Measurements from ENCODE around the gene RSPH1.
"Not testable (repeated sequence)": the region's sequence is repeated elsewhere in the genome, so short reads cannot be mapped to it uniquely, and the experiment has no call there.

Gene RSPH1

DNA sequence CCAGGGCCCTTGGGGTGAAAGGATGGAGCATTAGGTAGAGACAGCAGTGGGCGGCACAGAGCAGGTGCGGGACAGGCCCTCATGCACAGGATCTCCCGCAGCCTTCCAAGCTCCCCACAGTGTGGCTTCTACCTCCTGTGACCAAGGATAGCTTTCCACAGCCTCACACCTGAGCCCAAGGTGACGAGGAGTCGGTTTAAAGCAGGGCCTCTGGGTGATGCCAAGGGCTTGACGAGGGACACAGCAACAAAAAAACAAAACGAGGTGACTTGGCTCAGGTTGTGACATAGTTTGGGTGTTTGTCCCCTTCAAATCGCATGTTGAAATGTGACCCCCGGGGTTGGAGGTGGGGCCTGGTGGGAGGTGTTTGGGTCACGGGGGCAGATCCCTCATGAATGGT is 15.3 kb downstream of the RSPH1 start:
- DNase-seq: no peak

GRCh38 chr21:42479582-42479981 is 16.4 kb downstream of the RSPH1 start:
- DNase-seq: no peak

DNA sequence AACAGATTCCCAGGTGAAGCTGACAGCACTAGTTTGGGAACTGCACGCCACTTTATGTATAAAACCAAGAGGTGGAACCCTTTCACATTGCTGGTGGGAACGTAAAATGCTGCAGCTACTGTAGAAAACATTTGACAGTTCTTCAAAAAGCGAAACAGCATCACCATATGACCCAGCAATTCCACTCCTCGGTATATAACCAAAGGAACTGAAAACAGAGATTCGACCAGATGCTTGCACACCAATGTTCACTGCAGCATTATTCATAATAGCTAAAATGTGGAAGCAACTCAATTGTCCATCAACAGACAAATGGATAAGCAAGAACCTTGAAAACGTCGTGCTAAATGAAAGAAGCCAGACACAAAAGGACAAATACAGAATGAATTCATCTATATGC is 17.5 kb downstream of the RSPH1 start:
- DNase-seq: no peak

DNA sequence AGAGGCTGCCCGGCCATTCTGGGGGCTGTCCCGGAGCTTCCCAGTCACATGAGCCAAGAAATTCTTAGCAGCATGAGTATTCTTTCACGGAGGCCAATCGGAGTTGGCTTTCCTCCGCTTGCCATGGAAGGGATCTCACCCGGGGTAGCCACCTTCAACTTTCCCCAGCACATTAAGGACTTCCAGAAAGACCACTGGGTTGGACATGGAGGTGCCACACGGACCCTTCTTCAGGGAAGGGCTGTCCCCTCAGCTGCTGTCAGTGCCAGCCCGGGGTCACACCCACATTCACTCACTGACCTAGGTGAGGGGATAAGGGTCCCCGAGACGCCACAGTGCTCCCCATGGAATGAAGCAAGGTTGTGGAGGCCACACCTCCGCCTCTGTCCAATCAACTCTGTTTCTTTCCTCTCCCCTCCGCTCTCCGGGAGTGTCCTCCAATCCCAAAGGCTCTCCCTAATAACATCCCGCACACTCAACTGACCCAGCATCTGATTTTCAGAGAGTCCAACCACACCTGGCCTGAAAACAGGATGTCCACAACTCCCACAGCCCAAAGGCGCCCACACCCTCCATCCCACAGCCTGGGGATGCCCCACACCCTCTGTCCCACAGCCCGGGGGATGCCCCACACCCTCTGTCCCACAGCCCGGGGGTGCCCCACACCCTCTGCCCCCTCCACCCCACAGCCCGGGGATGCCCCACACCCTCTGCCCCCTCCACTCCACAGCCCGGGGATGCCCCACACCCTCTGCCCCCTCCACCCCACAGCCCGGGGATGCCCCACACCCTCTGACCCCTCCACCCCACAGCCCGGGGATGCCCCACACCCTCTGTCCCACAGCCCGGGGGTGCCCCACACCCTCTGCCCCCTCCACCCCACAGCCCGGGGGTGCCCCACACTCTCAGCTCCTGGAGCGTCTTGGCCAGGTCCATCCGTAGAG is 19.4 kb downstream of the RSPH1 start:
- no peak for DNase-seq

DNA sequence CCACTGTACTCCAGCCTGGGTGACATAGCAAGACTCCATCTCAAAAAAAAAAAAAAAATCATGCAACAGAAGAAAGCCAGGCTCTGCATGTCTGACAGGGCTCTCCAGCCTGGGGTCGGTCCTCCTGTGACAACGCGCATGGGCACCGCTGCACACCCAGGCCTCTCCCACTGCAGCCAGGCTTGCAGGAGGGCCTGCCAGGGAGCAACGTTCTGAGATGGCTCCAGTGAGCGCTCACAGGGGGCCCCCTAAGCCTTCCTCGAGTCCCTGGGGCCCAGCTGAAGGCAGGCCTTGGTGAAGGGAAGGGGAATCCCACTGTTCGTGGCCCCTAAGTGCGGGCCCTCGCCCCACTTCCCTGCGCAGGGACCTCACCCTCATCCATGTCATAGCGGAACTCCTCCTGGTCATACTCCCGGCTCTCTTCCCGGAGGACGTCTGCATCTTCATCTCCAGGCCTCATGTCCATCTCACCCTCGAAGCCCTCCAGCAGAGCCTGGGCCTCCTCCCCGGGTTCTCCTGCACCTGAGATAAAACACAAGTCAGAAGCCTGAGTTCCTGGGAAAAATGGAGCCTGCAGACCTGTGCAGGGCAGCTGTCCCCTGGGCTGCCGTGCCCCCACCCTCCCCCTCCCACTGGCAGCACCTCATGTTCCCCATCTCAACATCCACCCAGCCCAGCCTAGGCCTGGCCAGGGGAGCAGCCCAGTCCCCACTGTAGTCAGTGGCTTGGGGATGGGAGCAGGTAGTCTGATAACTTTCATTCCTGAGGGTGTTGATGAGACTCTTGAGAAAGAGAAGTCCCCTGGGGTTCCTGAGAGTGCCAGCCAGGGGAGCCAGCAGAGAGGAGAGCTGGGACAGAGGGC is 20.3 kb downstream of the RSPH1 start:
- no peak for DNase-seq

DNA sequence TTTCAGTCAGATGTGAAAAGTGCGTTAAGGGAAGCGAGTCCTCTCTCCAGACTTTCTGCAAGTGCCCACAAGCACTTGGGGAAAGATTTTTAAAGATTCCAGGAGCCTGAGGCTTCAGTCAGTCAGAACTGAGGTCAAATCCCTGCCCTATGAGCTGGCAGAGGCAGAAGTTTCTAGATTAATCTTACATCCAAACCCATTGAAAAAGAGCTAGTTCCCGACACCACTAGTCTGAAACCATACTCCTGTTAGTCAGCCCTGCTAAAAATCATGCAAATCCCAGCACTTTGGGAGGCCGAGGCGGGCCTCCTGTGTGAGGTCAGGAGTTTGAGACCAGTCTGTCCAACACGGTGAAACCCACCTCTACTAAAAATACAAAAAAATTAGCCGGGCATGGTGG is 21.0 kb downstream of the RSPH1 start:
- no peak for DNase-seq

DNA sequence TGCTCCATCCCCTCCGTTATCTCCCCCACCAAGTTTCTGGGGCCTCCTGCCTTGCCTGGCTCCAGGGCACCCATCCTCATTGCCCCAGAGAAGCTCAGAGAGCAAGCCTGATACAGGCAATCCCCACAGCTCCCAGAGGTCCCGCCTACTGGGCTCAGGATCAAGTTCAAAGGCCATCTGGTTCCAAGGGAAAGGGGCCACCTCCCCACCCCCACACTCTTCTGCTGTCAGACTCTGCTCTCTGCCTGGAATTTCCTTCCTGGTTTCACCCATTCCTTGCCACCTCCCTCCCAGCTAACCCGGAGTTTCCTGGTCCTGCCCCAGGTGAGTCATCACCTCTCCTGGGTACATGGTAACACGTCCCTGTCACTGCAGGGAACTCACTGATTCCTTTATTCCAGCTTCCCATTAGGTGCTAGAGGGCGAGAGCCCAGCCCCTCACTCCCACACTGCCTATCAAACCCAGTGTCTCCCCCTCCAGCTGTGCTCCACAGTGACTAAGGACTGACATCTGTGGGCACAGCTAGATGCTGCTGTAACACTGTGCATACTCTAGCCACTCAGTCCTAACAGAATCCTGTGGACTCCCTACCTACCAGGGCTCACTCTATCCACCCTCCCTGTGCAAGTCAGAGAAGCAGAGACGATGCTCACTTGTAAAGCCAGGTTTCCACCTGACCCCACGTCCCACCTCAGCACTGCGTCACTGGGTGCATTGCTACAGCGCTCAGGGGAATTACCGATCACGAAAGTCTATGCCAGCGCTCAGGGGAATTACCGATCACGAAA is 21.8 kb downstream of the RSPH1 start:
- no peak for DNase-seq

DNA sequence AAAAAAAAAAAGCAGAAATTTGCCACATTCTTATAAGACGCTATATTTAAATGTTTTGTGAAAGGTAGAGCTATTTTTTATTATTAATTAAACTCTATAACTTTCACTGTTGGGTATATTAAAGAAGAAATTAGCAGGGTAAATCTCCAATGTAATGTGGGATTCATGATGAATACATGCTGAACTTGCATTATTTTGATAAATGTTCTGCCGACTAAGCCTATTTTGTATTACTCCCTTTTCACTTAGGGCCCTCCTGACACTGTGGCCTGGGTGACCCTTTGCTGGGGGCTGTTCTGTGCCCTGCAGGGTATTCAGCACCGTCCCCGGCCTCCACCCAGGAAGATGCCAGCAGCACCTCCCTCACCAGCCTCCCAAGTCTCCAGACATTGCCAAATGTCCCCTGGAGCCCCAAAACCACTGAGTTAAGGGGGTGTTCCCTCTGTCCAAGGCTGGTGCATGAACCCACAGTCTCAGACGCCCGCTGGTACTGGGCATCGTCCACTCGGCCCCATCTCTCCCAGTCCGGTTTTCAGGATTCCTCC is 22.5 kb downstream of the RSPH1 start:
- DNase-seq: no peak

GRCh38 chr21:42472521-42472920 is 23.5 kb downstream of the RSPH1 start:
- DNase-seq: no peak

GRCh38 chr21:42471716-42472330 is 24.2 kb downstream of the RSPH1 start:
- no peak for DNase-seq

DNA sequence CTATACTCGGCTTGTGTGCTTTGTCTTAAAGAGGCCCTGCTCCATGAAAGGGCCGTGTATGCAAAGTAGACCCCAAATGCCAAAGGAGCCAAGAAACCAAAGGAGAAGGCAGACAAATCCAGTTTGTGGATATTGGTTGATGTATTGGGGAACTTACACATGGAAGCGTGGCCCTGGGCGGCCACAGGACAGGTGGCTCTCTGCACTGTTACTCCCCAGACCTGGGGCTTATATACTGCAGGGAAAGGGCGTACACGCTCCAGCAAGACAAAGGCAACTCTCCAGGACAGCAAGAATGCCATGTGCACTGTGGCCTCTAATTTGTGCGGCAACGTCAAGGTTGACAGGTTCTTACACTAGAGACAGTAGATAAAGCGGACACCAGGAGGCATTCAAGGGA is 24.8 kb downstream of the RSPH1 start:
- DNase-seq: no peak

GRCh38 chr21:42469726-42470125 is 26.3 kb downstream of the RSPH1 start:
- not testable (repeated sequence) for DNase-seq

DNA sequence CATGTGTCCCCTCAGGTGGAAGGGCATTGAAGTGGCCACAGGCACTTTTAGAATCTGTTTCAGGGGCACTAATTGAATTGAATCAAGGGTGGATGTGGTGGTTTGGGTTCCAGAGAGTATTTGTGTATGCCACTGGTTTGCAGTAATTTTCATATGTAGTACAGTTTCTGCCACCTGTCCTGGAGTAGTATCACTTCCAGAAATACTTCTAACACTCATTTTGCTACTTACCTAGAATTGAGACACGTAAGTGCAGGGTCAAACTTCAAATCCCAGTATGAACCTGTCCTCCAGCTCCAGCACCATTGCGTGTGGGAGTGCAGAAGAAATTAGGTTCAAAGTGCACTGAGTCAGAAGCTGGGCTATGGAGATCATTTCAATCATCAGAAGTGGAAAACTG is 26.8 kb downstream of the RSPH1 start:
- DNase-seq: no peak

- no peak for DNase-seq
Measured at GRCh38 chr21:42468491-42469131, 27.4 kb downstream of the RSPH1 start.

DNA sequence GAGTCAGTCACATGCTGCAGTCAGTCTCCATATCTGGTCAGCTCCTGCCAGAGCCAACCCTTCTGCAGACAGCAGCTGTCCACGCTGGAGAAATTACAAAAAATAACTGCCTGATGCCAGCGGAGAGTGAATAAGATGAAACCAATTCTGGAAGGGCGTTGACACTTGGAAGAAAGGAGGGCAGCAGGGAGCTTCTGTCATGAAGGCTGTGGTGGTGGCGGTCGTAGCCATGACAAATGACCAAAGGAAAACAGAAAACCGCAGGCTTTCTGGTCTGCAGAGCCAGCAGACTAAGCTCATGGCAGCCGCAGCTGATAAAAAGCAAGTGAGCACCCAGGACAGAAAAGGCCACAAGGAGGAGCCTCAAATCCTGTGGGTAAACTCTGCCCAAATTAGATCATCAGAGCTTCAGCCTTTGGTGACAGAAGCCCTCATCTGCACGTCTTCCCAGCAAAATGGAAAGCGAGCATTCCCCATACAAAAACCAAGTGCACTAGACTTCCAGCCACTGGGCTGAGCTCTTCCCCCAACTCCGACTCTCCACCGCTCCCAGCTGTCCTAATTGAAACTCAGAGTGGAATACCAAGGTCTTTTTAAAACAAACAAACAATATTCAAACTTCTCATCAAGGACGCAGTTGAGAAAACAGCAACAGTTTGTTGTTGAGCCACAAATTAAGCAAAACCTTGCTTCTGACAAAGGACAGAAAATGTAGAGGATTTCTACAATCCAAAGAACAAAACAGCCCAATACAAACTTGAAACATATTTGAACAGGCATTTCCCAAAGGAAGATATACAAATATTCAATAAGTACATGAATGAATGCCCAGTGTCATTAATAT is 28.7 kb downstream of the RSPH1 start:
- DNase-seq: peak; percentile 41

DNA sequence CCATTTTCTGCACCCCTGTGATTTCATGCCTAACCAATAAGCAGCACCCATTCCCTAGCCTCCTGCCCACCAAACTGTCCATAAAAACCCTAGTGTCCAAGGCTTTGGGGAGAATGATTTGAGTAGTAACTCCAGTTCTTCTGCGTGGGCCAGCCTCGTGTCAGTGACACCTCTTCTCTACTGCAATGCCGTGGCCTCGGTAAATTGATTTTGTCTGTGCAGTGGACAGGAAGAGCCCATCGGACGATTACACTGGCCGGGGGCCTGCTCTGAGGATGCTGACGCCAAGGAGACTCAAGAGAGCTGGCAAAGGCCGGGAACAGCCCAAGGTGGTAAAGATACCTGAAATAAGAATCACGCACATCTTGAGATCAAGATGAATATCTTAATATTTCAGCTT is 29.3 kb downstream of the RSPH1 start:
- no peak for DNase-seq

- DNase-seq: no peak
Measured at GRCh38 chr21:42465803-42466127, 30.3 kb downstream of the RSPH1 start.

GRCh38 chr21:42465008-42465802 is 30.8 kb downstream of the RSPH1 start:
- no peak for DNase-seq

GRCh38 chr21:42463861-42464515 is 32.0 kb downstream of the RSPH1 start:
- peak; percentile 58 for DNase-seq

Measured in eye (tissue), 1 donor.